K562 (cell line): Measurements from ENCODE around the gene RFT1. TPM values are rescaled to one million over a fixed set of nuclear protein-coding genes. Genes with fewer than 3 reads are reported as not detected.

Experiments
- ATAC-seq: fragments of 200-7000 bp; cut with Tn5 transposase; 3 replicates; pipeline ENCODE4 v1.9.1; 2020; ENCODE audit warnings: moderate library complexity
- BruUV-seq: library from RNA; stranded (reverse); fragments of 400-500 nt; replicated peaks from 2 replicates; lab custom pipeline; 2021; lab: Mats Ljungman, UMichigan
- CTCF ChIA-PET: fragments of 300-600 bp; formaldehyde crosslinking; extraction: SDS; loops from one replicate; lab custom pipeline; 2021; ENCODE audit warnings: low intra/inter-chr PET ratio; lab: Yijun Ruan, JAX
- POLR2A ChIA-PET: fragments of 300-600, 350-650 bp; sonication (Branson Sonifier 250); formaldehyde crosslinking; extraction: SDS; loops from one replicate; lab custom pipeline; 2021; ENCODE audit warnings: antibody characterized with exemption, inconsistent platforms; lab: Yijun Ruan, JAX
- DNase-seq, 4 experiments: peaks; one replicate each; pipeline versions ENCODE4 v3.0.0 to v3.0.0-alpha.2; 2011 to 2018; ENCODE audit warnings: low spot score in 3 of 4, mixed read lengths in 3 of 4; ENCODE audit errors: extremely low read depth in 1 of 4
- FAIRE-seq: peaks from 2 replicates; lab custom pipeline; 2011; peaks lifted over from hg19 to GRCh38; lab: Jason Lieb, UNC
- H2AFZ ChIP-seq: 2 replicates; pipeline ENCODE4 v1.6.0; 2011; ENCODE audit warnings: low read depth, low read length, control low read depth, inconsistent platforms
- H3K27ac ChIP-seq: fragments of 200-600 bp; 3 replicates; pipeline ENCODE4 v1.8.0; 2011; ENCODE audit warnings: low read depth, mild to moderate bottlenecking, control low read depth, inconsistent platforms, low read length, moderate library complexity, mixed read lengths; ENCODE audit errors: extremely low read depth
- H3K27me3 ChIP-seq, 2 experiments: fragments of 300-600 bp in 1 of 2; 2 replicates in 1 of 2; 3 replicates in 1 of 2; pipeline versions ENCODE4 v1.6.0 to v1.8.0; 2011; ENCODE audit warnings: inconsistent platforms in 2 of 2, low read length in 2 of 2, mild to moderate bottlenecking in 1 of 2, mixed read lengths in 1 of 2, moderate library complexity in 1 of 2; ENCODE audit not compliant: control insufficient read depth in 2 of 2, insufficient read depth in 2 of 2
- H3K36me3 ChIP-seq: fragments of 300-600 bp; 3 replicates; pipeline ENCODE4 v1.8.0; 2011; ENCODE audit warnings: mild to moderate bottlenecking, low read length, inconsistent platforms; ENCODE audit not compliant: control insufficient read depth, insufficient read depth
- H3K4me1 ChIP-seq, 2 experiments: fragments of 200-600 bp in 1 of 2; replicated peaks in 1 of 2; 2 replicates in 1 of 2; 3 replicates in 1 of 2; pipeline versions ENCODE4 v1.5.1 to v1.8.0; 2011; ENCODE audit warnings: inconsistent platforms in 2 of 2, low read length in 2 of 2, mild to moderate bottlenecking in 1 of 2, mixed read lengths in 1 of 2, moderate library complexity in 1 of 2; ENCODE audit not compliant: control insufficient read depth in 2 of 2, insufficient read depth in 2 of 2
- H3K4me2 ChIP-seq: 2 replicates; pipeline ENCODE4 v1.6.1; 2011; ENCODE audit warnings: low read length, control low read depth, inconsistent platforms, mixed read lengths; ENCODE audit not compliant: insufficient read depth
- H3K4me3 ChIP-seq: fragments of 200-600 bp; sonication (generic), shearing (Covaris generic); 2 replicates; pipeline ENCODE4 v1.5.1; 2016; ENCODE audit warnings: control low read depth, inconsistent platforms
- H3K79me2 ChIP-seq: fragments of 200-600 bp; 3 replicates; pipeline ENCODE4 v1.8.0; 2011; ENCODE audit warnings: low read length, inconsistent platforms; ENCODE audit not compliant: control insufficient read depth, insufficient read depth
- H3K9ac ChIP-seq, 2 experiments: 2 replicates each; pipeline versions ENCODE4 v1.6.0 to v1.6.1; 2011; ENCODE audit warnings: low read depth in 2 of 2, low read length in 2 of 2, control low read depth in 1 of 2, inconsistent platforms in 1 of 2, mild to moderate bottlenecking in 1 of 2, mixed read lengths in 1 of 2; ENCODE audit not compliant: insufficient read depth in 1 of 2
- H3K9me1 ChIP-seq: one replicate; pipeline ENCODE4 v1.6.0; 2011; ENCODE audit warnings: inconsistent platforms, mild to moderate bottlenecking, low read length, moderate library complexity; ENCODE audit not compliant: control insufficient read depth, insufficient read depth
- H3K9me3 ChIP-seq: replicated peaks from 2 replicates; pipeline ENCODE4 v1.5.1; 2011; ENCODE audit warnings: low read depth, low read length, inconsistent platforms; ENCODE audit not compliant: control insufficient read depth, insufficient read depth
- H4K20me1 ChIP-seq: replicated peaks from 2 replicates; pipeline ENCODE4 v1.6.1; 2011; ENCODE audit warnings: low read length, inconsistent platforms, mixed read lengths; ENCODE audit not compliant: control insufficient read depth, insufficient read depth
- MTF1 ChIP-seq: fragments of 250-450 bp; sonication (Bioruptor Pico); IDR thresholded peaks from 2 replicates; pipeline ENCODE4 v1.9.0; 2021; ENCODE audit warnings: moderate library complexity, mild to moderate bottlenecking, inconsistent platforms, borderline replicate concordance
- PRPF4 ChIP-seq: fragments of 200-400 bp; formaldehyde crosslinking; IDR thresholded peaks from one replicate; pipeline ENCODE4 v1.6.1; 2017; ENCODE audit warnings: low read length, low read depth, mild to moderate bottlenecking; ENCODE audit not compliant: insufficient read depth, poor library complexity, severe bottlenecking
- REST ChIP-seq, 2 experiments: fragments of 450-650 bp; formaldehyde crosslinking in 1 of 2; IDR thresholded peaks; 2 replicates each; pipeline versions ENCODE4 v1.4.0 to v1.6.1; 2014 to 2020; ENCODE audit warnings: mild to moderate bottlenecking in 2 of 2, borderline replicate concordance in 1 of 2, low read depth in 1 of 2
- ZNF12 ChIP-seq: sonication (generic); formaldehyde crosslinking; IDR thresholded peaks from 2 replicates; pipeline ENCODE4 v1.4.0; 2020; ENCODE audit warnings: mild to moderate bottlenecking, missing genetic modification reagents
- WGBS: fragments of 100-300 bp; shearing (Covaris generic); methylation state at CpG from one replicate; pipeline ENCODE4 v1.1.6; 2016; ENCODE audit warnings: low coverage, mixed read lengths; ENCODE audit not compliant: insufficient coverage; ENCODE audit errors: missing lambda C conversion rate; 5-methylcytosine and 5-hydroxymethylcytosine counted together
- in situ Hi-C: fragments of 300-500 bp; cut with MboI; formaldehyde crosslinking; loops from 4 replicates; pipeline ENCODE4 v1.15.0; 2018; ENCODE audit warnings: inconsistent platforms, mixed read lengths
- intact Hi-C: fragments of 100-400 bp; cut with micrococcal nuclease; formaldehyde crosslinking; loops from 2 replicates; pipeline ENCODE4 v1.14.2; 2022
- polyA plus RNA-seq, 8 experiments: library from polyadenylated mRNA; depleted of rRNA in 4 of 8; stranded (reverse) in 5 of 8; unstranded in 3 of 8; fragments of >200 nt; fragmentation: Nextera tagmentation in 2 of 8; fragmentation: Illumina TruSeq in 1 of 8; extraction: Ambion mirVana in 2 of 8; extraction: Trizol in 1 of 8; gene quantifications; 2 replicates each; pipeline versions ENCODE4 v1.2.1 to v1.2.3, GENCODE V29; 2011 to 2014; ENCODE audit warnings: inconsistent platforms in 1 of 8, missing spikeins in 1 of 8
- total RNA-seq, 7 experiments: library from RNA; depleted of rRNA in 6 of 7; stranded (reverse); fragments of >200 nt in 6 of 7; fragmentation: Illumina TruSeq in 2 of 7; extraction: Trizol in 2 of 7; gene quantifications; 2 replicates each; pipeline versions ENCODE4 v1.2.1 to v1.2.3, GENCODE V29; 2011 to 2021; ENCODE audit warnings: low replicate concordance in 1 of 7

The RFT1 gene
- total and polyA plus RNA-seq, 9 of the 15 experiments (the other 6 are each of a cell fraction or from before 2014, with no cell fraction given): 4.4 to 23.8 (median 8.9) TPM

GRCh38 chr3:53160061-53160659 lies 29.9 kb upstream of the RFT1 start (continued):
- TF ChIP-seq ZNF12 (CRISPR knock-in tag): no peak
- TF ChIP-seq MTF1 (CRISPR knock-in tag): no peak

- no TSS peak for BruUV-seq
- H3K4me3 ChIP-seq: no peak overlapping the region
- no peak for DNase-seq
These were observed 29.2 kb upstream of the RFT1 start for GRCh38 chr3:53159156-53160060.

More at GRCh38 chr3:53159156-53160060, 29.2 kb upstream of the RFT1 start:
- Histone ChIP-seq H4K20me1 (peaks cover 6% of the 10 kb centered on the region), H3K9ac (no peak overlapping the region), H3K9me3 (no peaks in the 10 kb centered on the region), H3K36me3 (no peaks in the 10 kb centered on the region), H2AFZ (no peak overlapping the region), H3K4me2 (no peak overlapping the region), H3K9me1 (peaks cover 4% of the 10 kb centered on the region), H3K79me2 (peaks cover 14% of the 10 kb centered on the region), H3K27me3 (peaks cover 0 to 17% of the 10 kb centered on the region in 2 experiments; a peak in 2 of 5 replicates), H3K4me1 (peaks cover 13 to 41% of the 10 kb centered on the region in 2 experiments; a peak in 4 of 5 replicates), H3K27ac (no peak overlapping the region)
- ChIA-PET POLR2A (interaction anchor here (0.6 to 0.7 kb wide), 2 partner anchors 13 to 962 kb away, joined by 3 read pairs; no protein-coding TSS in a partner anchor), CTCF (no interaction called here)
- WGBS: 9% methylated on average over 6 of the region's 9 CpGs
- intact Hi-C loops (no loop called here), in situ Hi-C loops (no loop called here)
- TF ChIP-seq REST (IDR thresholded peaks at IDR 0.05; ENCODE audit: borderline replicate concordance) (peak; percentile 46), REST (CRISPR knock-in tag; IDR thresholded peaks at IDR 0.05; ENCODE audit: low read depth) (no peak), PRPF4 (no peak)
- FAIRE-seq (no peak), ATAC-seq (no peak)
